SK-N-SH treated with all-trans-retinoic acid at 6 μM for 48 hours (cell line): ENCODE measurements around the gene OR8K5.
"Not testable (repeated sequence)": the region's sequence is repeated elsewhere in the genome, so short reads cannot be mapped to it uniquely, and the experiment has no call there.

ENCODE experiments used
- ATAC-seq: fragments of 200-7000 bp; cut with Tn5 transposase; 3 replicates; pipeline ENCODE4 v1.9.1; 2020; ENCODE audit warnings: mild to moderate bottlenecking, moderate library complexity
- ARNTL ChIP-seq: fragments of 450-650 bp; formaldehyde crosslinking; IDR thresholded peaks from 2 replicates; pipeline ENCODE4 v1.5.0; 2020; ENCODE audit warnings: low read depth, mild to moderate bottlenecking, moderate library complexity, borderline replicate concordance
- BACH2 ChIP-seq: fragments of 250-450 bp; sonication (Bioruptor Pico); IDR thresholded peaks from 2 replicates; pipeline ENCODE4 v1.9.0; 2021; ENCODE audit warnings: mild to moderate bottlenecking, borderline replicate concordance
- CREB5 ChIP-seq: fragments of 250-450 bp; sonication (Bioruptor Pico); IDR thresholded peaks from 2 replicates; pipeline ENCODE4 v1.5.1; 2020; ENCODE audit warnings: low read depth, mild to moderate bottlenecking, moderate library complexity
- CSDC2 ChIP-seq: fragments of 250-450 bp; sonication (Bioruptor Pico); IDR thresholded peaks from 2 replicates; pipeline ENCODE4 v1.5.0; 2020; ENCODE audit warnings: mild to moderate bottlenecking, moderate library complexity
- ESRRG ChIP-seq: fragments of 250-450 bp; sonication (Bioruptor Pico); IDR thresholded peaks from 2 replicates; pipeline ENCODE4 v1.6.1; 2021; ENCODE audit warnings: mild to moderate bottlenecking
- GLIS3 ChIP-seq: fragments of 250-450 bp; sonication (Bioruptor Pico); IDR thresholded peaks from 2 replicates; pipeline ENCODE4 v1.5.0; 2020; ENCODE audit warnings: mild to moderate bottlenecking, moderate library complexity
- ISL1 ChIP-seq: fragments of 250-450 bp; sonication (Bioruptor Pico); IDR thresholded peaks from 2 replicates; pipeline ENCODE4 v2.1.2; 2022; ENCODE audit warnings: mild to moderate bottlenecking, moderate library complexity
- POU6F1 ChIP-seq: fragments of 250-450 bp; sonication (Bioruptor Pico); IDR thresholded peaks from 2 replicates; pipeline ENCODE4 v1.8.0; 2021; ENCODE audit warnings: low read depth, mild to moderate bottlenecking, moderate library complexity, borderline replicate concordance
- RARB ChIP-seq: fragments of 250-450 bp; sonication (Bioruptor Pico); IDR thresholded peaks from 2 replicates; pipeline ENCODE4 v1.8.0; 2021; ENCODE audit warnings: mild to moderate bottlenecking, moderate library complexity
- SNAI2 ChIP-seq: fragments of 250-450 bp; sonication (Bioruptor Pico); IDR thresholded peaks from 2 replicates; pipeline ENCODE4 v1.5.0; 2020; ENCODE audit warnings: mild to moderate bottlenecking, moderate library complexity
- TOX ChIP-seq: fragments of 250-450 bp; sonication (Bioruptor Pico); IDR thresholded peaks from 2 replicates; pipeline ENCODE4 v1.8.0; 2021; ENCODE audit warnings: mild to moderate bottlenecking, moderate library complexity, borderline replicate concordance
- ZC3H10 ChIP-seq: fragments of 250-450 bp; sonication (Bioruptor Pico); IDR thresholded peaks from 2 replicates; pipeline ENCODE4 v1.5.1; 2021; ENCODE audit warnings: mild to moderate bottlenecking, moderate library complexity
- ZFP30 ChIP-seq: fragments of 450-650 bp; formaldehyde crosslinking; IDR thresholded peaks from 2 replicates; pipeline ENCODE4 v1.5.0; 2022; ENCODE audit warnings: mild to moderate bottlenecking, moderate library complexity
- ZNF565 ChIP-seq: fragments of 450-650 bp; formaldehyde crosslinking; conservative IDR thresholded peaks from 2 replicates; pipeline ENCODE4 v1.5.0; 2020; ENCODE audit warnings: low read depth, mild to moderate bottlenecking, moderate library complexity
- ZNF8 ChIP-seq: fragments of 450-650 bp; formaldehyde crosslinking; IDR thresholded peaks from 2 replicates; pipeline ENCODE4 v1.5.0; 2020; ENCODE audit warnings: mild to moderate bottlenecking, moderate library complexity
- TF ChIP-seq, protein P1 (sequence below): fragments of 250-450 bp; sonication (Bioruptor Pico); IDR thresholded peaks from 2 replicates; pipeline ENCODE4 v1.8.0; 2020; ENCODE audit warnings: mild to moderate bottlenecking, moderate library complexity, borderline replicate concordance
- TF ChIP-seq, protein P2 (sequence below): fragments of 250-450 bp; sonication (Bioruptor Pico); IDR thresholded peaks from 2 replicates; pipeline ENCODE4 v1.5.0; 2020; ENCODE audit warnings: mild to moderate bottlenecking, moderate library complexity
- TF ChIP-seq, protein P3 (sequence below): fragments of 250-450 bp; sonication (Bioruptor Pico); IDR thresholded peaks from 2 replicates; pipeline ENCODE4 v1.5.1; 2021; ENCODE audit warnings: mild to moderate bottlenecking, moderate library complexity

The OR8K5 gene

DNA sequence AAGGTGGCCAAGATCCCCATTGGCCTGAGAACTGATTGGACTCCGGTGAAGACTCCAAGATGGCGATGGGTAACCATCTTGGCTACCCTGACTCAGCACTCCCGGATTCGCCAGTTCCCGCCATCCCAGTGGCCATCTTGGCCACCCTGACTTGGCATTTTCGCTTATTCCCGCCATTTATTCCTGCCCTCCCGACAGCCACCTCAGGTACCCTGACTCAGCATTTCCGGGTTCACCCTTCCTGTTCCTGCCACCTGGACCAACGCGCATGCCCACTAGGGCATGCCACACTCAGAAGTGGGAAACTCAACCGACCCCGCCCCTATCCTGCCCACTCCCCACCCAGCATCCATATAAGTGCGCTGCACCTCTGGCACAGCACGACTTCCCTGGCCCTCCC lies 7.8 kb downstream of the OR8K5 start:
- TF ChIP-seq ZC3H10 (CRISPR knock-in tag): no peak
- no peak for TF ChIP-seq ESRRG (CRISPR knock-in tag)
- TF ChIP-seq GLIS3: no peak
- TF ChIP-seq RARB (CRISPR knock-in tag): no peak
- TF ChIP-seq, protein P1, sequence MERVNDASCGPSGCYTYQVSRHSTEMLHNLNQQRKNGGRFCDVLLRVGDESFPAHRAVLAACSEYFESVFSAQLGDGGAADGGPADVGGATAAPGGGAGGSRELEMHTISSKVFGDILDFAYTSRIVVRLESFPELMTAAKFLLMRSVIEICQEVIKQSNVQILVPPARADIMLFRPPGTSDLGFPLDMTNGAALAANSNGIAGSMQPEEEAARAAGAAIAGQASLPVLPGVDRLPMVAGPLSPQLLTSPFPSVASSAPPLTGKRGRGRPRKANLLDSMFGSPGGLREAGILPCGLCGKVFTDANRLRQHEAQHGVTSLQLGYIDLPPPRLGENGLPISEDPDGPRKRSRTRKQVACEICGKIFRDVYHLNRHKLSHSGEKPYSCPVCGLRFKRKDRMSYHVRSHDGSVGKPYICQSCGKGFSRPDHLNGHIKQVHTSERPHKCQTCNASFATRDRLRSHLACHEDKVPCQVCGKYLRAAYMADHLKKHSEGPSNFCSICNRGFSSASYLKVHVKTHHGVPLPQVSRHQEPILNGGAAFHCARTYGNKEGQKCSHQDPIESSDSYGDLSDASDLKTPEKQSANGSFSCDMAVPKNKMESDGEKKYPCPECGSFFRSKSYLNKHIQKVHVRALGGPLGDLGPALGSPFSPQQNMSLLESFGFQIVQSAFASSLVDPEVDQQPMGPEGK (CRISPR knock-in tag): no peak
- no peak for ATAC-seq

DNA sequence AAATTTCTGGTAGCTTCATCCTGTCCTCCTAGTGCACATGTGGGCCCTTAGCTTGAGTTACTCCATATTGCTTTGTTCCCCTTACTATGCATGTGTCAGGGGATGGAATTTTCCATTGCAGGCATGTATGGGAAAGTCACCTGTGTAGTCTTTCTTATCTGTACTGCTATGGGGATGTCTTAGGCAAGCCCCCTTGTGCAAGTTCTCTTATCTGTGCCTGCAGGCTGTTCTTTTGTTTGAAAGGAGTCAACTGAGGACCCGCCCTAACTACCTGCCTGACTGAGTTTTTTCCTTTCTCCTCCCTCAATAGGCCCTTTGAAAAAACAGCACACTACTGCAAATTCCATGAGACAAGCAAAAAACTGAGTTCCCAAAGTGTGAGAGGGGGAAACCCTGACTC lies 8.7 kb downstream of the OR8K5 start:
- no peak for ATAC-seq
- TF ChIP-seq ARNTL (CRISPR knock-in tag): no peak
- no peak for TF ChIP-seq ZNF565 (CRISPR knock-in tag)
- TF ChIP-seq, protein P2, sequence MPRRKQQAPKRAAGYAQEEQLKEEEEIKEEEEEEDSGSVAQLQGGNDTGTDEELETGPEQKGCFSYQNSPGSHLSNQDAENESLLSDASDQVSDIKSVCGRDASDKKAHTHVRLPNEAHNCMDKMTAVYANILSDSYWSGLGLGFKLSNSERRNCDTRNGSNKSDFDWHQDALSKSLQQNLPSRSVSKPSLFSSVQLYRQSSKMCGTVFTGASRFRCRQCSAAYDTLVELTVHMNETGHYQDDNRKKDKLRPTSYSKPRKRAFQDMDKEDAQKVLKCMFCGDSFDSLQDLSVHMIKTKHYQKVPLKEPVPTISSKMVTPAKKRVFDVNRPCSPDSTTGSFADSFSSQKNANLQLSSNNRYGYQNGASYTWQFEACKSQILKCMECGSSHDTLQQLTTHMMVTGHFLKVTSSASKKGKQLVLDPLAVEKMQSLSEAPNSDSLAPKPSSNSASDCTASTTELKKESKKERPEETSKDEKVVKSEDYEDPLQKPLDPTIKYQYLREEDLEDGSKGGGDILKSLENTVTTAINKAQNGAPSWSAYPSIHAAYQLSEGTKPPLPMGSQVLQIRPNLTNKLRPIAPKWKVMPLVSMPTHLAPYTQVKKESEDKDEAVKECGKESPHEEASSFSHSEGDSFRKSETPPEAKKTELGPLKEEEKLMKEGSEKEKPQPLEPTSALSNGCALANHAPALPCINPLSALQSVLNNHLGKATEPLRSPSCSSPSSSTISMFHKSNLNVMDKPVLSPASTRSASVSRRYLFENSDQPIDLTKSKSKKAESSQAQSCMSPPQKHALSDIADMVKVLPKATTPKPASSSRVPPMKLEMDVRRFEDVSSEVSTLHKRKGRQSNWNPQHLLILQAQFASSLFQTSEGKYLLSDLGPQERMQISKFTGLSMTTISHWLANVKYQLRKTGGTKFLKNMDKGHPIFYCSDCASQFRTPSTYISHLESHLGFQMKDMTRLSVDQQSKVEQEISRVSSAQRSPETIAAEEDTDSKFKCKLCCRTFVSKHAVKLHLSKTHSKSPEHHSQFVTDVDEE (CRISPR knock-in tag): no peak
- TF ChIP-seq ZC3H10 (CRISPR knock-in tag): no peak
- no peak for TF ChIP-seq ESRRG (CRISPR knock-in tag)
- TF ChIP-seq GLIS3: no peak
- TF ChIP-seq, protein P1 (CRISPR knock-in tag): no peak
- TF ChIP-seq TOX: no peak
- no peak for TF ChIP-seq CSDC2 (CRISPR knock-in tag)
- no peak for TF ChIP-seq ISL1
- no peak for TF ChIP-seq CREB5
- TF ChIP-seq BACH2 (CRISPR knock-in tag): no peak
- TF ChIP-seq ZFP30: no peak
- TF ChIP-seq, protein P3, sequence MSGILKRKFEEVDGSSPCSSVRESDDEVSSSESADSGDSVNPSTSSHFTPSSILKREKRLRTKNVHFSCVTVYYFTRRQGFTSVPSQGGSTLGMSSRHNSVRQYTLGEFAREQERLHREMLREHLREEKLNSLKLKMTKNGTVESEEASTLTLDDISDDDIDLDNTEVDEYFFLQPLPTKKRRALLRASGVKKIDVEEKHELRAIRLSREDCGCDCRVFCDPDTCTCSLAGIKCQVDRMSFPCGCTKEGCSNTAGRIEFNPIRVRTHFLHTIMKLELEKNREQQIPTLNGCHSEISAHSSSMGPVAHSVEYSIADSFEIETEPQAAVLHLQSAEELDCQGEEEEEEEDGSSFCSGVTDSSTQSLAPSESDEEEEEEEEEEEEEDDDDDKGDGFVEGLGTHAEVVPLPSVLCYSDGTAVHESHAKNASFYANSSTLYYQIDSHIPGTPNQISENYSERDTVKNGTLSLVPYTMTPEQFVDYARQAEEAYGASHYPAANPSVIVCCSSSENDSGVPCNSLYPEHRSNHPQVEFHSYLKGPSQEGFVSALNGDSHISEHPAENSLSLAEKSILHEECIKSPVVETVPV (CRISPR knock-in tag): no peak
- TF ChIP-seq RARB (CRISPR knock-in tag): no peak
- no peak for TF ChIP-seq POU6F1 (CRISPR knock-in tag)
- no peak for TF ChIP-seq ZNF8 (CRISPR knock-in tag)
- no peak for TF ChIP-seq SNAI2 (CRISPR knock-in tag)

DNA sequence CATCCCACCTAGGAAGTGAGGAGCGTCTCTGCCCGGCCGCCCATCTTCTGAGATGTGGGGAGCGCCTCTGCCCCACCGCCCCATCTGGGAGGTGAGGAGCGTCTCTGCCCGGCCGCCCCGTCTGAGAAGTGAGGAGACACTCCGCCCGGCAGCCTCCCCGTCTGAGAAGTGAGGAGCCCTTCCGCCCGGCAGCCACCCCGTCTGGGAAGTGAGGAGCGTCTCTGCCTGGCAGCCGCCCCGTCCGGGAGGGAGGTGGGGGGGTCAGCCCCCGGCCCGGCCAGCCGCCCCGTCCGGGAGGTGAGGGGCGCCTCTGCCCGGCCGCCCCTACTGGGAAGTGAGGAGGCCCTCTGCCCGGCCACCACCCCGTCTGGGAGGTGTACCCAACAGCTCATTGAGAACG lies 16.4 kb downstream of the OR8K5 start:
- not testable (repeated sequence) for ATAC-seq
